H1 (cell line): Measurements from ENCODE around the gene USP38. TPM values are rescaled to one million over a fixed set of nuclear protein-coding genes. Genes with fewer than 3 reads are reported as not detected.

Experiments
- EGR1 ChIP-seq: IDR thresholded peaks from 2 replicates; pipeline ENCODE4 v1.6.1; 2011; ENCODE audit warnings: low read depth, low read length, borderline replicate concordance
- KDM1A ChIP-seq: fragments of 200-600, 300-600 bp; sonication (generic); IDR thresholded peaks from 2 replicates; pipeline ENCODE4 v1.7.1; 2016; ENCODE audit warnings: mild to moderate bottlenecking, low read length, borderline replicate concordance
- PHF8 ChIP-seq: fragments of 200-600 bp; sonication (generic); conservative IDR thresholded peaks from 2 replicates; pipeline ENCODE4 v1.7.1; 2012; ENCODE audit warnings: low read depth, mild to moderate bottlenecking, inconsistent platforms, low read length, moderate library complexity
- POU5F1 ChIP-seq: IDR thresholded peaks from 2 replicates; pipeline ENCODE4 v1.6.1; 2011; ENCODE audit warnings: low read depth, mild to moderate bottlenecking, low read length, moderate library complexity
- RFX5 ChIP-seq: IDR thresholded peaks from 2 replicates; pipeline ENCODE4 v1.6.1; 2011; ENCODE audit warnings: low read depth, low read length, improper control_type of control experiment, borderline replicate concordance
- SIRT6 ChIP-seq: IDR thresholded peaks from one replicate; pipeline ENCODE4 v1.7.1; 2012; ENCODE audit warnings: low read length, inconsistent platforms
- polyA plus RNA-seq, 7 experiments: library from polyadenylated mRNA; depleted of rRNA in 3 of 7; stranded (reverse) in 5 of 7; unstranded in 2 of 7; fragments of >200 nt in 5 of 7; fragments of 200-250 nt in 2 of 7; gene quantifications; 1 replicate in 5 of 7; 2 replicates in 1 of 7; 4 replicates in 1 of 7; pipeline versions ENCODE4 v1.2.1 to v1.2.3, GENCODE V29; 2011 to 2013; ENCODE audit warnings: missing spikeins in 2 of 7, mixed read lengths in 2 of 7
- total RNA-seq: library from RNA; stranded (reverse); fragmentation: NEBNext Ultra II Directional; extraction: Animal tissue kit (Norgen Biotek cat#: 25700); gene quantifications from 2 replicates; pipeline ENCODE4 v1.2.1, GENCODE V29; 2021
- TF ChIP-seq, protein P1 (sequence below): IDR thresholded peaks from 2 replicates; pipeline ENCODE4 v1.6.1; 2011; ENCODE audit warnings: low read depth, mild to moderate bottlenecking, low read length; ENCODE audit not compliant: insufficient read depth

USP38 gene
- total and polyA plus RNA-seq, 2 of the 8 experiments (the other 6 are each of a cell fraction or from before 2014, with no cell fraction given): 3.2 to 10.5 TPM

DNA sequence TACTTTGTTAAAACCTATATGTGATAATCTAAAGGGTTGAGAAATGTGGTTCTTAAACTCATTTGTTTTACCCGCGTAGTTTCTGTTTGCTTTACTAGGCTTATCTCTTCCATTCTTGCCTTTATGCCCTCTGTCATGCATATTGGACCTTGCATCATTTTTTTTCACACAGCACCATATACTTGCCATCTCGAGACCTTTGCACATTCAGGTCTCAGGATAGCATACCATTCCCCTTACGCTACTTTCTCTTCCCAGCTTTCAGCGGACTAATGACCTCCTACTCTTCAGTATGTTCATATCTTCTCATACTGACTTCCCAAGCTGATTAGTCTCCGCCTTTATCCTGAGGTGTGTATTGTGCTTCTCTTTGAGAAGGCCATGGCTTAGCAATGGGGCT lies 40.5 kb downstream of the USP38 start (continued):
- TF ChIP-seq SIRT6 (no peak), EGR1 (no peak), KDM1A (no peak), PHF8 (no peak), RFX5 (no peak), POU5F1 (no peak)
- TF ChIP-seq, protein P1, sequence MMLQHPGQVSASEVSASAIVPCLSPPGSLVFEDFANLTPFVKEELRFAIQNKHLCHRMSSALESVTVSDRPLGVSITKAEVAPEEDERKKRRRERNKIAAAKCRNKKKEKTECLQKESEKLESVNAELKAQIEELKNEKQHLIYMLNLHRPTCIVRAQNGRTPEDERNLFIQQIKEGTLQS: no peak
